Thyroid gland (tissue), 4 donors: Measurements from ENCODE around the gene HELQ. TPM values are rescaled to one million over a fixed set of nuclear protein-coding genes. Genes with fewer than 3 reads are reported as not detected.

Experiments used
- DNase-seq, 2 donors: peaks; one replicate each; pipeline ENCODE4 v3.0.0-alpha.2; 2019
- H3K27ac ChIP-seq, 3 donors: fragments of 200-600 bp; sonication (generic); 1 replicate in 2 of 3; 2 replicates in 1 of 3; pipeline ENCODE4 v1.5.1; 2016 to 2019; ENCODE audit warnings: mild to moderate bottlenecking in 1 of 3, moderate library complexity in 1 of 3
- H3K27me3 ChIP-seq: fragments of 200-600 bp; sonication (generic); one replicate; pipeline ENCODE4 v1.5.1; 2019
- H3K36me3 ChIP-seq, 2 donors: fragments of 200-600 bp; sonication (generic); one replicate each; pipeline ENCODE4 v1.5.1; 2016 to 2019
- H3K4me1 ChIP-seq, 2 donors: fragments of 200-600 bp; sonication (generic); one replicate each; pipeline ENCODE4 v1.5.1; 2017 to 2019
- H3K4me3 ChIP-seq, 3 donors: fragments of 200-600 bp; sonication (generic); replicated peaks in 1 of 3; 1 replicate in 2 of 3; 2 replicates in 1 of 3; pipeline ENCODE4 v1.5.1; 2016; ENCODE audit warnings: mild to moderate bottlenecking in 1 of 3
- H3K9me3 ChIP-seq: fragments of 200-600 bp; sonication (generic); one replicate; pipeline ENCODE4 v1.5.1; 2017
- CTCF ChIP-seq, 6 experiments: fragments of 200-600 bp in 3 of 6; fragments of 450-650 bp in 3 of 6; sonication (generic) in 3 of 6; IDR thresholded peaks; one replicate each; pipeline ENCODE4 v1.5.1; 2016 to 2019; ENCODE audit warnings: antibody characterized with exemption in 6 of 6, mild to moderate bottlenecking in 2 of 6, inconsistent platforms in 1 of 6, moderate library complexity in 1 of 6
- POLR2A ChIP-seq, 2 donors: fragments of 450-650 bp; IDR thresholded peaks; one replicate each; pipeline ENCODE4 v1.6.1; 2017; ENCODE audit warnings: antibody characterized with exemption in 2 of 2, mild to moderate bottlenecking in 2 of 2, moderate library complexity in 1 of 2
- WGBS, 2 donors: methylation state at CpG; one replicate each; pipeline ENCODE4 v1.1.5; 2017; 5-methylcytosine and 5-hydroxymethylcytosine counted together
- intact Hi-C: fragments of 100-400 bp; cut with DNase I; formaldehyde crosslinking; loops from one replicate; pipeline ENCODE4 v1.15.1; 2023
- total RNA-seq, 4 donors: library from RNA; depleted of rRNA; stranded (reverse); fragments of >200 nt; gene quantifications; one replicate each; pipeline ENCODE4 v1.2.3, GENCODE V29; 2016

The HELQ gene
- total RNA-seq, 4 donors from 2014 or later, result 20.6 to 39.9 (median 28.5) TPM

- TF ChIP-seq CTCF (IDR thresholded peaks at IDR 0.05), result no peak
- TF ChIP-seq POLR2A (IDR thresholded peaks at IDR 0.05), result no peak
- H3K4me3 ChIP-seq, result no peak overlapping the region
- H3K27me3 ChIP-seq, result no peaks in the 10 kb centered on the region
- H3K9me3 ChIP-seq, result no peaks in the 10 kb centered on the region
- intact Hi-C loops, result no loop called here
- H3K36me3 ChIP-seq, result peaks cover 8 to 13% of the 10 kb centered on the region in 2 donors
- no peak for DNase-seq
- peaks cover 0 to 3% of the 10 kb centered on the region in 2 donors for H3K4me1 ChIP-seq
- WGBS, 2 donors, result 64 to 82% methylated on average over 2 of the region's 2 CpGs
- H3K27ac ChIP-seq, result no peak overlapping the region
Observed at GRCh38 chr4:83449009-83449408, 6.6 kb downstream of the HELQ start.

- Histone ChIP-seq H3K36me3 (peaks cover 20 to 33% of the 10 kb centered on the region in 2 donors), H3K4me3 (no peak overlapping the region), H3K27ac (no peak overlapping the region), H3K27me3 (no peaks in the 10 kb centered on the region), H3K4me1 (no peaks in the 10 kb centered on the region), H3K9me3 (no peaks in the 10 kb centered on the region)
- WGBS, 2 donors, result 88 to 92% methylated on average over 3 of the region's 3 CpGs
- intact Hi-C loops, result no loop called here
- no peak for DNase-seq
- TF ChIP-seq CTCF (IDR thresholded peaks at IDR 0.05), result no peak
- no peak for TF ChIP-seq POLR2A (IDR thresholded peaks at IDR 0.05)
Observed at GRCh38 chr4:83440899-83441298, 14.7 kb downstream of the HELQ start.

GRCh38 chr4:83440148-83440814 is 15.3 kb downstream of the HELQ start:
- no peak overlapping the region for H3K27ac ChIP-seq
- intact Hi-C loops, result no loop called here
- WGBS, 2 donors, result 90 to 98% methylated on average over 1 of the region's 1 CpG
- no peaks in the 10 kb centered on the region for H3K4me1 ChIP-seq
- DNase-seq, result no peak
- peaks cover 20 to 29% of the 10 kb centered on the region in 2 donors for H3K36me3 ChIP-seq
- no peak for TF ChIP-seq CTCF (IDR thresholded peaks at IDR 0.05)
- TF ChIP-seq POLR2A (IDR thresholded peaks at IDR 0.05), result no peak
- H3K9me3 ChIP-seq, result no peaks in the 10 kb centered on the region
- H3K4me3 ChIP-seq, result no peak overlapping the region
- H3K27me3 ChIP-seq, result no peaks in the 10 kb centered on the region

GRCh38 chr4:83438719-83439118 is 16.9 kb downstream of the HELQ start:
- H3K27me3 ChIP-seq, result no peaks in the 10 kb centered on the region
- no peaks in the 10 kb centered on the region for H3K9me3 ChIP-seq
- peaks cover 20 to 29% of the 10 kb centered on the region in 2 donors for H3K36me3 ChIP-seq
- H3K27ac ChIP-seq, result no peak overlapping the region
- no peaks in the 10 kb centered on the region for H3K4me1 ChIP-seq
- intact Hi-C loops, result no loop called here
- no peak overlapping the region for H3K4me3 ChIP-seq
- no peak for DNase-seq
- TF ChIP-seq POLR2A (IDR thresholded peaks at IDR 0.05), result no peak
- no peak for TF ChIP-seq CTCF (IDR thresholded peaks at IDR 0.05)

- DNase-seq, result no peak
- 92 to 95% methylated on average over 4 of the region's 4 CpGs for WGBS, 2 donors
- H3K27me3 ChIP-seq, result no peaks in the 10 kb centered on the region
- TF ChIP-seq POLR2A (IDR thresholded peaks at IDR 0.05) (no peak), CTCF (IDR thresholded peaks at IDR 0.05) (no peak)
- H3K36me3 ChIP-seq, result peaks cover 17 to 20% of the 10 kb centered on the region in 2 donors
- intact Hi-C loops, result no loop called here
- no peak overlapping the region for H3K4me3 ChIP-seq
- no peaks in the 10 kb centered on the region for H3K9me3 ChIP-seq
- H3K27ac ChIP-seq, result no peak overlapping the region
- no peaks in the 10 kb centered on the region for H3K4me1 ChIP-seq
Observed at GRCh38 chr4:83436680-83437079, 18.9 kb downstream of the HELQ start.
